Colonic mucosa (tissue), 4 donors: ENCODE data around the gene ARHGEF19. TPM values are rescaled to one million over a fixed set of nuclear protein-coding genes. Genes with fewer than 3 reads are reported as not detected.

Experiments
- DNase-seq: peaks from one replicate; pipeline ENCODE4 v3.0.0-alpha.2; 2020
- H3K27ac ChIP-seq: fragments of 200-600 bp; one replicate; pipeline ENCODE4 v1.8.0; 2021
- H3K27me3 ChIP-seq: fragments of 200-600 bp; one replicate; pipeline ENCODE4 v1.8.0; 2021
- H3K36me3 ChIP-seq: fragments of 200-600 bp; one replicate; pipeline ENCODE4 v1.8.0; 2021
- H3K4me1 ChIP-seq: fragments of 200-600 bp; one replicate; pipeline ENCODE4 v1.8.0; 2021; ENCODE audit warnings: mild to moderate bottlenecking
- H3K4me3 ChIP-seq: fragments of 200-600 bp; one replicate; pipeline ENCODE4 v1.8.0; 2021
- H3K9ac ChIP-seq, 2 donors: one replicate each; pipeline ENCODE4 v1.7.0; 2013; ENCODE audit warnings: control low read depth in 2 of 2, low read depth in 2 of 2, low read length in 2 of 2
- H3K9me3 ChIP-seq: fragments of 200-600 bp; one replicate; pipeline ENCODE4 v1.8.0; 2021
- intact Hi-C: fragments of 100-400 bp; cut with DNase I; formaldehyde crosslinking; loops from one replicate; pipeline ENCODE4 v1.14.1; 2022
- total RNA-seq, 2 donors: library from RNA; stranded (reverse); fragmentation: NEBNext Ultra II Directional in 1 of 2; extraction: Animal tissue kit (Norgen Biotek cat#: 25700) in 1 of 2; gene quantifications; one replicate each; pipeline ENCODE4 v1.2.1, GENCODE V29; 2021
- TF ChIP-seq, protein P1 (sequence below): fragments of 200-600 bp; IDR thresholded peaks from one replicate; pipeline ENCODE4 v1.8.0; 2022; ENCODE audit warnings: antibody characterized with exemption, mild to moderate bottlenecking
- donor health status: healthy.
- donor health status: DM: no; HTN: no; CAD: no.
- donor health status: DM: no; HTN: no; CAD: no.

The ARHGEF19 gene
- total RNA-seq, 2 donors from 2014 or later, result 5.8 to 9.0 TPM

DNA sequence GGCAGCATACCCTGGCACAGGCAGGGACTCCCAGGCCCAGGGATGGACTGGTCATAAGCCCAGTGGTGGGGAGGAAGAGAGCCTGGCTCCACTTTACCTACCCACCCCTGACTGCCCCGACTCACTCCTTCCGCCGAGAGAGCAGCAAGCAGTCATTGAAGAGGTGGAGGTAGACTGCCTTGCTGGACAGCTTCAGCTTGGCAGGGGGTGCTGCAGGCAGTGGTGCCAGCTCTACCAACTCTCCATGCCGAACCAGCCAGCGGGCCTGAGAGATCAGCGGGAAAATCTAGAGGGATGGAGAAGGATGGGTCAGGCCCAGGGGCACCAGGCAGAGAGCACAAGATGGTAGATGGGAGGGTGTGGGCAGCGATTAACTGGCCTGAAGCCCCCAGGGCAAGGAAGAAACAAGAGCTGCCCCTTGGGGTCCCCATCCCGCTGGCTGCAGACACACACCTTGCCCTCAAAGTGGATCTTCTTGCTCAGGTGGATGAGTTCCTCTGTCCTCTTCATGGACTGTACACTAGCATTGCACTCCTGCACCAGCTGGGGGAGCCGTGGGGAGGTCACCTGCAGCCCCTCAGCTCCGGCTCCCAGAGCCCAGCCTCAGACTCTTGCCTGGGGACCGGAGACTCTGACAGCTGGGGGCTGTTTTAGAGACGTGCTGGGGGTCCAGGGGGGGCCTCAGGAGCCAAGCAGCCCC is 7.7 kb downstream of the ARHGEF19 start:
- peak; percentile 53 for DNase-seq
- Histone ChIP-seq H3K9ac (no peak overlapping the region), H3K36me3 (no peaks in the 10 kb centered on the region), H3K9me3 (no peaks in the 10 kb centered on the region), H3K27me3 (no peaks in the 10 kb centered on the region), H3K4me1 (peaks cover 4% of the 10 kb centered on the region), H3K27ac (no peak overlapping the region), H3K4me3 (no peak overlapping the region)
- intact Hi-C loops, result loop anchor here (10.0 kb wide), 1 partner anchor 160 kb away; the partner anchor contains the start of gene SZRD1
- TF ChIP-seq, protein P1, sequence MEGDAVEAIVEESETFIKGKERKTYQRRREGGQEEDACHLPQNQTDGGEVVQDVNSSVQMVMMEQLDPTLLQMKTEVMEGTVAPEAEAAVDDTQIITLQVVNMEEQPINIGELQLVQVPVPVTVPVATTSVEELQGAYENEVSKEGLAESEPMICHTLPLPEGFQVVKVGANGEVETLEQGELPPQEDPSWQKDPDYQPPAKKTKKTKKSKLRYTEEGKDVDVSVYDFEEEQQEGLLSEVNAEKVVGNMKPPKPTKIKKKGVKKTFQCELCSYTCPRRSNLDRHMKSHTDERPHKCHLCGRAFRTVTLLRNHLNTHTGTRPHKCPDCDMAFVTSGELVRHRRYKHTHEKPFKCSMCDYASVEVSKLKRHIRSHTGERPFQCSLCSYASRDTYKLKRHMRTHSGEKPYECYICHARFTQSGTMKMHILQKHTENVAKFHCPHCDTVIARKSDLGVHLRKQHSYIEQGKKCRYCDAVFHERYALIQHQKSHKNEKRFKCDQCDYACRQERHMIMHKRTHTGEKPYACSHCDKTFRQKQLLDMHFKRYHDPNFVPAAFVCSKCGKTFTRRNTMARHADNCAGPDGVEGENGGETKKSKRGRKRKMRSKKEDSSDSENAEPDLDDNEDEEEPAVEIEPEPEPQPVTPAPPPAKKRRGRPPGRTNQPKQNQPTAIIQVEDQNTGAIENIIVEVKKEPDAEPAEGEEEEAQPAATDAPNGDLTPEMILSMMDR, result no peak

GRCh38 chr1:16204216-16204615 is 8.2 kb downstream of the ARHGEF19 start:
- no peaks in the 10 kb centered on the region for H3K9me3 ChIP-seq
- H3K27me3 ChIP-seq, result no peaks in the 10 kb centered on the region
- no peak overlapping the region for H3K9ac ChIP-seq
- intact Hi-C loops, result loop anchor here (10.0 kb wide), 1 partner anchor 161 kb away; the partner anchor contains the start of gene SZRD1
- no peaks in the 10 kb centered on the region for H3K36me3 ChIP-seq
- no peak for DNase-seq
- peaks cover 4% of the 10 kb centered on the region for H3K4me1 ChIP-seq
- TF ChIP-seq, protein P1, result no peak
- H3K4me3 ChIP-seq, result no peak overlapping the region
- H3K27ac ChIP-seq, result no peak overlapping the region

GRCh38 chr1:16203550-16203949 is 8.9 kb downstream of the ARHGEF19 start:
- intact Hi-C loops, result loop anchor here (10.0 kb wide), 1 partner anchor 161 kb away; the partner anchor contains the start of gene SZRD1
- Histone ChIP-seq H3K4me3 (no peak overlapping the region), H3K36me3 (no peaks in the 10 kb centered on the region)

DNA sequence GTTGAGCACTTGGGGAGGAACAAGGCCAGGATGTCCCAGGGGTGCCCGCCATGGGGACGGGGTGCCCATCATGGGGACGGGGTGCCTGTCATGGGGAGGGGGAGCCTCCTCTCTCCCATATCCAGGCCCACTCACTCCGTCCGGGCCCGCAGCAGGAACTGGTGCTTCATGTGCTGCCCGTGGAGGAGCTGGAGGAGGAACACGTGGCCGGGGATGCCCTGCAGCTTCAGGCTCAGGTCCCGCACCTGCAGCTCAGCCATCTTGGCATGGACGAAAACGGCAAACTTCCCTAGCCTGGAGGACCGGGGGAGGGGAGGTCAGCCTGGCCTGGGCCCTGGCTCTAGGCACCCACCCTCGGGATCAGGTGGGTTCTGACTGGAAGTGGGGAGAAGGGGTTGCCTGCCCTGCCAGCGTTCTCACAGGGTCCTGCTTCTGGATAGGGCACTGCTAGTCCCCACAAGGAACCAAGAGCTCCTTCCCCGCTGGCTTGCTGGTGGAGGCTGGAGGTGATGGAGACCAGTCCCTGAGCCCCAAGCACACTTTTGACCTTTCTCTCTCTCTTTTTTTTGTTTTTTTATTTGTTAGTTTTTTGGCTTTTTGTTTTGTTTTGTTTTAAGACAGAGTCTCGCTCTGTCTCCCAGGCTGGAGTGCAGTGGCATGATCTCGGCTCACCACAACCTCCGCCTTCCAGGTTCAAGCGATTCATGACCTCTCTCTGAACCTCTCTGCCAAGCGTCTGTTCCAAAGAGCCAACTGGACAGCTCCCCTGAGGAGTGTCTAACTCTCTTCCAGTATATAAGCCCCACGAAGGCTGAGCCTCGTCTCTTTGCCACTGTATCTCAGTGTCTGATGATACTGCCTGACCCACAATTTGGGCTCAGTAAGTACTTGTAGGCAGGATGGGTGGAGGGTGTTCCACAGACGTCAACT is 9.9 kb downstream of the ARHGEF19 start:
- H3K9ac ChIP-seq, result no peak overlapping the region
- intact Hi-C loops, result loop anchor here (10.0 kb wide), 1 partner anchor 162 kb away; the partner anchor contains the start of gene SZRD1
- TF ChIP-seq, protein P1, result no peak
- no peak for DNase-seq
- H3K4me3 ChIP-seq, result no peak overlapping the region
- H3K4me1 ChIP-seq, result peaks cover 4% of the 10 kb centered on the region
- no peaks in the 10 kb centered on the region for H3K9me3 ChIP-seq
- no peaks in the 10 kb centered on the region for H3K36me3 ChIP-seq
- H3K27ac ChIP-seq, result no peak overlapping the region
- no peaks in the 10 kb centered on the region for H3K27me3 ChIP-seq

More at GRCh38 chr1:16203550-16203949, 8.9 kb downstream of the ARHGEF19 start:
- H3K9me3 ChIP-seq, result no peaks in the 10 kb centered on the region
- no peaks in the 10 kb centered on the region for H3K27me3 ChIP-seq
- TF ChIP-seq, protein P1, result no peak
- no peak for DNase-seq
- no peak overlapping the region for H3K27ac ChIP-seq
- H3K9ac ChIP-seq, result no peak overlapping the region
- peaks cover 4% of the 10 kb centered on the region for H3K4me1 ChIP-seq

- no peak for DNase-seq
- H3K4me1 ChIP-seq, result no peaks in the 10 kb centered on the region
- no peak overlapping the region for H3K9ac ChIP-seq
- no peak overlapping the region for H3K27ac ChIP-seq
- no peaks in the 10 kb centered on the region for H3K36me3 ChIP-seq
- H3K4me3 ChIP-seq, result no peak overlapping the region
- H3K9me3 ChIP-seq, result no peaks in the 10 kb centered on the region
- H3K27me3 ChIP-seq, result no peaks in the 10 kb centered on the region
- TF ChIP-seq, protein P1, result no peak
- intact Hi-C loops, result loop anchor here (5.0 to 10.0 kb wide), 2 partner anchors 43 to 165 kb away; partner anchors contain the start of gene SZRD1
Measured at GRCh38 chr1:16199700-16200099, 12.8 kb downstream of the ARHGEF19 start.
